Hepatocyte (in vitro differentiated cells): Measurements from ENCODE around the gene WSCD1.

ENCODE experiments used
- CTCF ChIP-seq: fragments of 200-600 bp; sonication (generic); IDR thresholded peaks from 2 replicates; pipeline ENCODE4 v1.5.1; 2016; ENCODE audit warnings: antibody characterized with exemption, mild to moderate bottlenecking; ENCODE audit not compliant: poor library complexity
- EZH2 ChIP-seq: fragments of 200-600 bp; sonication (generic); IDR thresholded peaks from 2 replicates; pipeline ENCODE4 v1.6.1; 2016; ENCODE audit warnings: antibody characterized with exemption, mild to moderate bottlenecking, borderline replicate concordance

- TF ChIP-seq EZH2 (no peak), CTCF (no peak)
These were observed 75.8 kb downstream of the WSCD1 start for GRCh38 chr17:6145946-6146345.
